PC-3 (cell line): ENCODE data around the gene GRIN2B. TPM values are rescaled to one million over a fixed set of nuclear protein-coding genes. Genes with fewer than 3 reads are reported as not detected.

Source experiments
- ATAC-seq: fragments of 200-7000 bp; cut with Tn5 transposase; 2 replicates; pipeline ENCODE4 v1.9.1; 2020; ENCODE audit warnings: mild to moderate bottlenecking, moderate library complexity
- Bru-seq: library from RNA; stranded (reverse); fragments of 400-500 nt; gene quantifications from one replicate; lab custom pipeline; 2021; lab: Mats Ljungman, UMichigan
- BruChase-seq, 2 experiments: library from RNA; stranded (reverse); fragments of 400-500 nt; gene quantifications; one replicate each; lab custom pipeline; 2021; lab: Mats Ljungman, UMichigan
- BruUV-seq: library from RNA; stranded (reverse); fragments of 400-500 nt; replicated peaks from 2 replicates; lab custom pipeline; 2021; lab: Mats Ljungman, UMichigan
- CTCF ChIA-PET: fragments of 300-600 bp; sonication (Branson Sonifier 250); formaldehyde crosslinking; loops from one replicate; lab custom pipeline; 2022; ENCODE audit warnings: antibody characterized with exemption; lab: Charles Lee
- POLR2A ChIA-PET: fragments of 300-600 bp; sonication (Branson Sonifier 250); formaldehyde crosslinking; loops from one replicate; lab custom pipeline; 2022; ENCODE audit warnings: antibody characterized with exemption; ENCODE audit not compliant: unreplicated experiment; lab: Charles Lee
- DNase-seq: peaks from one replicate; pipeline ENCODE4 v3.0.0-alpha.2; 2015
- H2AFZ ChIP-seq: fragments of 300-600 bp; sonication (generic); 2 replicates; pipeline ENCODE4 v1.6.0; 2016; ENCODE audit warnings: antibody characterized with exemption, low read length
- H3F3A ChIP-seq: fragments of 300-600 bp; sonication (generic); one replicate; pipeline ENCODE4 v1.6.0; 2017; ENCODE audit warnings: antibody characterized with exemption, low read length, control low read depth, mild to moderate bottlenecking; ENCODE audit not compliant: unreplicated experiment
- H3K27ac ChIP-seq: fragments of 300-600 bp; sonication (generic); 2 replicates; pipeline ENCODE4 v1.5.1; 2016; ENCODE audit warnings: mild to moderate bottlenecking, low read length
- H3K27me3 ChIP-seq: fragments of 300-600 bp; sonication (generic); 2 replicates; pipeline ENCODE4 v1.6.1; 2016; ENCODE audit warnings: low read length, mixed read lengths
- H3K36me3 ChIP-seq: fragments of 300-600 bp; sonication (generic); 2 replicates; pipeline ENCODE4 v1.6.1; 2016; ENCODE audit warnings: low read depth, mixed run types, low read length, mixed read lengths
- H3K4me1 ChIP-seq: fragments of 300-600 bp; sonication (generic); 2 replicates; pipeline ENCODE4 v1.5.1; 2016; ENCODE audit warnings: low read length; ENCODE audit not compliant: insufficient read depth
- H3K4me2 ChIP-seq: fragments of 300-600 bp; sonication (generic); 2 replicates; pipeline ENCODE4 v1.6.0; 2016; ENCODE audit warnings: low read length
- H3K4me3 ChIP-seq: fragments of 300-600 bp; sonication (generic); 2 replicates; pipeline ENCODE4 v1.5.1; 2016; ENCODE audit warnings: mild to moderate bottlenecking, low read length, mixed read lengths
- H3K79me2 ChIP-seq: fragments of 300-600 bp; sonication (generic); 2 replicates; pipeline ENCODE4 v1.6.1; 2017; ENCODE audit warnings: low read length, mixed read lengths
- H3K9ac ChIP-seq: fragments of 300-600 bp; sonication (generic); 2 replicates; pipeline ENCODE4 v1.6.0; 2016; ENCODE audit warnings: mild to moderate bottlenecking, low read length
- H3K9me2 ChIP-seq: fragments of 300-600 bp; sonication (generic); replicated peaks from 2 replicates; pipeline ENCODE4 v1.6.1; 2016; ENCODE audit warnings: mixed run types, low read length, mixed read lengths
- H3K9me3 ChIP-seq: fragments of 300-600 bp; sonication (generic); 2 replicates; pipeline ENCODE4 v1.6.1; 2016; ENCODE audit warnings: low read length, mixed read lengths
- H4K20me1 ChIP-seq: fragments of 300-600 bp; sonication (generic); 2 replicates; pipeline ENCODE4 v1.6.1; 2016; ENCODE audit warnings: low read length, mixed read lengths
- CTCF ChIP-seq: fragments of 300-600 bp; sonication (generic); conservative IDR thresholded peaks from 2 replicates; pipeline ENCODE4 v1.5.1; 2017; ENCODE audit warnings: antibody characterized with exemption, low read depth, mild to moderate bottlenecking, low read length
- EZH2 ChIP-seq: fragments of 300-600 bp; sonication (generic); IDR thresholded peaks from one replicate; pipeline ENCODE4 v1.6.1; 2017; ENCODE audit warnings: antibody characterized with exemption, mild to moderate bottlenecking, low read length; ENCODE audit not compliant: unreplicated experiment
- EZH2phosphoT487 ChIP-seq: fragments of 300-600 bp; sonication (generic); IDR thresholded peaks from 2 replicates; pipeline ENCODE4 v1.6.1; 2018; ENCODE audit warnings: mild to moderate bottlenecking, antibody characterized with exemption, low read length, borderline replicate concordance
- intact Hi-C: fragments of 100-400 bp; cut with micrococcal nuclease; formaldehyde crosslinking; loops from 2 replicates; pipeline ENCODE4 v1.9.0; 2023
- long read RNA-seq: library from polyadenylated mRNA; unstranded; transcript quantifications from one replicate; pipeline ENCODE4 v2.0.0, GENCODE V29; 2021; ENCODE audit not compliant: unreplicated experiment
- total RNA-seq: library from RNA; depleted of rRNA; stranded (reverse); fragments of >200 nt; gene quantifications from 2 replicates; pipeline ENCODE4 v1.2.3, GENCODE V29; 2014; rRNA removed

GRIN2B gene
- not detected in 2 replicates for total RNA-seq
- Bru-seq, nascent RNA, result percentile 2 among the genes with signal in this experiment
- BruChase-seq, experiment 1, labeled RNA remaining after a 6-hour chase, result percentile 0 among the genes with signal in this experiment
- BruChase-seq, experiment 2, labeled RNA remaining after a 2-hour chase, result percentile 2 among the genes with signal in this experiment
- long read RNA-seq, result 0 reads

DNA sequence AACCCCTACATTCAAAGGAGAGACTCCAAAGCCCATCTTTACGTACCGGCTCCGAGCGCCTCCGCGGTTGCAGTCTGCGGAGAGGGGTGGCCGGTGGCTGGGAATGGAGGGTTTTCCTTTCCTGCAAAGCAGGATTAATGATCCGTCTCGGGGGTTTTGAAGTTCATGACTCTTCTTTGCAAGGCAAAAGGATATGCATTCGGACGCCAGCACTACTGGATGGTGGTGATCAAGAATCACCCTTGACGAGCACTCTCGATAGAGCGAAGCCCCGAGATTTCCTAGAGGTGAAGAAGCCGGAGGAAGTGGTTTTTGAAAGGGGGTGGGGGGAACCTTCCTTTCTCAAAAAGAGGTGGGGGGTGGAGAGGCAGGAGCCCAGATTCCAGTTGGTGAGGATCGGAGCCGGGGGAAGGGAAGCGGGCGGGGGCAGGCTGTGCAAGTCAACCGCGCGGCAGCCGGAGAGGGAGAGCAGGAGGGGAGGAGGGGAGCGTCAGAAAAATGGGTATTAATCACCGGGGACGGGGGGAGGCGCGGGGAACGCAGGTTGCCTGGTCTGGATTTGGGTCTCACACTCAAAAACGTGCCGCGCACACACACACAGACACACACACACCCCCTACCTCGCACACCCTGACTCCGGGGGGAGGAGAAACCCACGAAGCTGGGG, at the start of gene GRIN2B:
Gene GRIN2B, minus strand, starts transcription at position 307 of the 667 bp plus-strand sequence. CDS start 115,394 bp downstream, outside the sequence.
- peaks cover 48% of the 10 kb centered on the region for H3K27me3 ChIP-seq
- TF ChIP-seq EZH2, result no peak
- no peak within 1 kb of the TSS for H3K9ac ChIP-seq
- H3K36me3 ChIP-seq, result no peaks in the 10 kb centered on the region
- H3K27ac ChIP-seq, result no peak within 1 kb of the TSS
- POLR2A ChIA-PET, result no interaction called here
- no TSS peak for BruUV-seq
- H3K4me1 ChIP-seq, result no peaks in the 10 kb centered on the region
- H2AFZ ChIP-seq, result no peak within 1 kb of the TSS
- H4K20me1 ChIP-seq, result no peaks in the 10 kb centered on the region
- H3K9me2 ChIP-seq, result no peaks in the 10 kb centered on the region
- H3K79me2 ChIP-seq, result no peaks in the 10 kb centered on the region
- no peaks in the 10 kb centered on the region for H3F3A ChIP-seq
- DNase-seq, result no peak
- H3K4me2 ChIP-seq, result no peak within 1 kb of the TSS
- H3K4me3 ChIP-seq, result no peak within 1 kb of the TSS
- ATAC-seq, result no peak
- intact Hi-C loops, result no loop called here
- CTCF ChIA-PET, result no interaction called here
- H3K9me3 ChIP-seq, result no peaks in the 10 kb centered on the region

GRCh38 chr12:14026537-14026936, 45.1 kb upstream of the GRIN2B start:
- H3K4me3 ChIP-seq, result no peak overlapping the region

DNA sequence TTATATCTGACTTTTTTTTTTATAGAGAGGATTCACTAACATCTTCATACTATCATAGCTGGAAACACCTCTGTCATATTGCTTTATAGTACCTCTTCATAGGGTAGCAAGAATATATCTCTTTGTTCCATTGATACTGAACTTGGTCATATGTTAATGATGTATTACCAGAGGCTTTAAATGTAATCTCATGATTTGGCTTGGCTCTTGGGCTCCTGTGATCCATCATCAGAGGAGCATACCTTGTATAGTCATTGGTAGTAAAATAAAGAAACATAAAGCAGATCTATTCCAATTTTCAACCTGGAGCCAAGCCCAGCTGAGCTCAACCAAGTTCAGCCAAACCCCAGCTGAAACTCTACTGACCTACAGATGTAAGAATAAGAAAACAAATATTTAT, 43.2 kb upstream of the GRIN2B start:
- Histone ChIP-seq H3K9me3 (no peaks in the 10 kb centered on the region), H3K27me3 (peaks cover 35% of the 10 kb centered on the region), H3K9me2 (no peaks in the 10 kb centered on the region), H3K4me2 (no peak overlapping the region), H3K4me3 (no peak overlapping the region), H4K20me1 (no peaks in the 10 kb centered on the region), H3K79me2 (no peaks in the 10 kb centered on the region), H3F3A (no peaks in the 10 kb centered on the region), H3K36me3 (no peaks in the 10 kb centered on the region), H3K27ac (no peak overlapping the region), H2AFZ (no peak overlapping the region), H3K4me1 (no peaks in the 10 kb centered on the region), H3K9ac (no peak overlapping the region)
- CTCF ChIA-PET, result no interaction called here
- ATAC-seq, result no peak
- no peak for DNase-seq
- intact Hi-C loops, result no loop called here
- TF ChIP-seq CTCF (no peak), EZH2phosphoT487 (no peak), EZH2 (no peak)
- POLR2A ChIA-PET, result no interaction called here
- BruUV-seq, result no TSS peak

More at GRCh38 chr12:14026537-14026936, 45.1 kb upstream of the GRIN2B start:
- ChIA-PET CTCF (no interaction called here), POLR2A (no interaction called here)
- DNase-seq (no peak), ATAC-seq (no peak)
- no peaks in the 10 kb centered on the region for H4K20me1 ChIP-seq
- intact Hi-C loops, result no loop called here
- H2AFZ ChIP-seq, result no peak overlapping the region
- H3K9me2 ChIP-seq, result no peaks in the 10 kb centered on the region
- H3K27ac ChIP-seq, result no peak overlapping the region
- peaks cover 28% of the 10 kb centered on the region for H3K27me3 ChIP-seq
- no peak overlapping the region for H3K4me2 ChIP-seq
- no peak for TF ChIP-seq EZH2phosphoT487
- no peak for TF ChIP-seq EZH2
- TF ChIP-seq CTCF, result no peak
- H3K4me1 ChIP-seq, result no peaks in the 10 kb centered on the region
- no TSS peak for BruUV-seq
- no peaks in the 10 kb centered on the region for H3K9me3 ChIP-seq
- no peaks in the 10 kb centered on the region for H3K79me2 ChIP-seq
- H3K9ac ChIP-seq, result no peak overlapping the region
- H3F3A ChIP-seq, result no peaks in the 10 kb centered on the region
- no peaks in the 10 kb centered on the region for H3K36me3 ChIP-seq
